IMR-90 (cell line): ENCODE measurements around the gene ATP6V0A4.

Experiments used
- CTCF ChIP-seq: conservative IDR thresholded peaks from 2 replicates; pipeline ENCODE4 v1.5.1; 2012; ENCODE audit warnings: mild to moderate bottlenecking, low read depth, low read length, improper control_type of control experiment
- POLR2A ChIP-seq: IDR thresholded peaks from 2 replicates; pipeline ENCODE4 v1.6.1; 2012; ENCODE audit warnings: mild to moderate bottlenecking, low read depth, low read length
- RFX5 ChIP-seq: IDR thresholded peaks from 2 replicates; pipeline ENCODE4 v1.8.0; 2012; ENCODE audit warnings: low read depth, mild to moderate bottlenecking, low read length, moderate library complexity
- USF2 ChIP-seq: fragments of 150-350 bp; IDR thresholded peaks from 2 replicates; pipeline ENCODE4 v1.6.1; 2017; ENCODE audit warnings: mild to moderate bottlenecking, antibody characterized with exemption, low read length, low read depth

GRCh38 chr7:138843632-138844580 lies 45.9 kb upstream of the ATP6V0A4 start:
- no peak for TF ChIP-seq CTCF
- no peak for TF ChIP-seq POLR2A
- TF ChIP-seq RFX5: no peak
- no peak for TF ChIP-seq USF2
